Parathyroid adenoma (tissue), 2 donors: ENCODE data around the gene LPO.

Experiments used
- H2AFZ ChIP-seq: fragments of 300-600 bp; sonication (generic); one replicate; pipeline ENCODE4 v1.7.0; 2017; ENCODE audit warnings: antibody characterized with exemption, mild to moderate bottlenecking
- H3K27ac ChIP-seq: fragments of 300-600 bp; sonication (generic); one replicate; pipeline ENCODE4 v1.7.0; 2017
- H3K27me3 ChIP-seq: fragments of 300-600 bp; sonication (generic); one replicate; pipeline ENCODE4 v1.7.0; 2017; ENCODE audit warnings: low read length; ENCODE audit not compliant: control insufficient read depth, insufficient read depth
- H3K36me3 ChIP-seq: fragments of 300-600 bp; sonication (generic); one replicate; pipeline ENCODE4 v1.7.0; 2017; ENCODE audit warnings: low read length; ENCODE audit not compliant: control insufficient read depth, insufficient read depth
- H3K4me1 ChIP-seq: fragments of 300-600 bp; sonication (generic); one replicate; pipeline ENCODE4 v1.7.0; 2017; ENCODE audit warnings: control low read depth
- H3K4me2 ChIP-seq: fragments of 300-600 bp; sonication (generic); one replicate; pipeline ENCODE4 v1.7.0; 2017; ENCODE audit warnings: low read length
- H3K4me3 ChIP-seq: fragments of 300-600 bp; sonication (generic); one replicate; pipeline ENCODE4 v1.7.0; 2017; ENCODE audit warnings: low read depth, low read length
- H3K79me2 ChIP-seq: fragments of 300-600 bp; sonication (generic); one replicate; pipeline ENCODE4 v1.7.0; 2017; ENCODE audit warnings: control low read depth
- H3K9ac ChIP-seq: fragments of 300-600 bp; sonication (generic); one replicate; pipeline ENCODE4 v1.7.0; 2017; ENCODE audit warnings: mild to moderate bottlenecking
- H3K9me3 ChIP-seq: fragments of 300-600 bp; sonication (generic); one replicate; pipeline ENCODE4 v1.7.0; 2017; ENCODE audit warnings: low read length; ENCODE audit not compliant: control insufficient read depth
- CTCF ChIP-seq: fragments of 300-600 bp; sonication (generic); IDR thresholded peaks from one replicate; pipeline ENCODE4 v1.7.0; 2017; ENCODE audit warnings: antibody characterized with exemption, mild to moderate bottlenecking
- donor health status: primary hyperparathyroidism.

Gene LPO

GRCh38 chr17:58245428-58246103, 7.2 kb downstream of the LPO start:
- Histone ChIP-seq H3K4me1 (peaks cover 8% of the 10 kb centered on the region), H3K27ac (no peak overlapping the region), H3K27me3 (no peaks in the 10 kb centered on the region), H3K4me2 (no peak overlapping the region), H3K36me3 (no peaks in the 10 kb centered on the region), H3K9ac (no peak overlapping the region), H2AFZ (no peak overlapping the region), H3K79me2 (no peaks in the 10 kb centered on the region), H3K9me3 (no peaks in the 10 kb centered on the region), H3K4me3 (no peak overlapping the region)
- TF ChIP-seq CTCF, result no peak

GRCh38 chr17:58246104-58246740, 7.8 kb downstream of the LPO start:
- no peak overlapping the region for H2AFZ ChIP-seq
- no peak overlapping the region for H3K4me3 ChIP-seq
- H3K4me1 ChIP-seq, result peaks cover 8% of the 10 kb centered on the region
- no peaks in the 10 kb centered on the region for H3K79me2 ChIP-seq
- no peaks in the 10 kb centered on the region for H3K9me3 ChIP-seq
- no peak overlapping the region for H3K27ac ChIP-seq
- no peaks in the 10 kb centered on the region for H3K27me3 ChIP-seq
- no peak overlapping the region for H3K4me2 ChIP-seq
- no peaks in the 10 kb centered on the region for H3K36me3 ChIP-seq
- no peak for TF ChIP-seq CTCF
- no peak overlapping the region for H3K9ac ChIP-seq

- Histone ChIP-seq H3K4me3 (no peak overlapping the region), H2AFZ (no peak overlapping the region), H3K27me3 (no peaks in the 10 kb centered on the region), H3K4me2 (no peak overlapping the region), H3K4me1 (peaks cover 8% of the 10 kb centered on the region), H3K9ac (no peak overlapping the region), H3K36me3 (no peaks in the 10 kb centered on the region), H3K27ac (no peak overlapping the region), H3K9me3 (no peaks in the 10 kb centered on the region), H3K79me2 (no peaks in the 10 kb centered on the region)
- TF ChIP-seq CTCF, result no peak
Measured at GRCh38 chr17:58246781-58247180, 8.4 kb downstream of the LPO start.

GRCh38 chr17:58247511-58248363, 9.4 kb downstream of the LPO start:
- no peaks in the 10 kb centered on the region for H3K36me3 ChIP-seq
- no peaks in the 10 kb centered on the region for H3K79me2 ChIP-seq
- H3K9me3 ChIP-seq, result no peaks in the 10 kb centered on the region
- H3K4me3 ChIP-seq, result no peak overlapping the region
- H3K9ac ChIP-seq, result no peak overlapping the region
- no peak for TF ChIP-seq CTCF
- no peak overlapping the region for H3K27ac ChIP-seq
- no peak overlapping the region for H3K4me2 ChIP-seq
- H3K4me1 ChIP-seq, result peaks cover 8% of the 10 kb centered on the region
- H3K27me3 ChIP-seq, result no peaks in the 10 kb centered on the region
- H2AFZ ChIP-seq, result no peak overlapping the region
